ENCODE data around the gene FLNC. TPM values are rescaled to one million over a fixed set of nuclear protein-coding genes. Genes with fewer than 3 reads are reported as not detected.

Gene FLNC
- total and polyA plus RNA-seq, 2 of the 13 experiments (the other 11 are each of a cell fraction or from before 2014, with no cell fraction given) = 0.02 TPM; not detected in 1

GRCh38 chr7:128794436-128794835 is 35.8 kb upstream of the FLNC start:
- CTCF ChIA-PET (ENCODE audit: low intra/inter-chr PET ratio, low total read pairs) = no interaction called here

GRCh38 chr7:128795129-128795528 is 35.1 kb upstream of the FLNC start:
- Histone ChIP-seq H3K4me1 (ENCODE audit: insufficient read depth, low read length) (peaks cover 6% of the 10 kb centered on the region), H3K36me3 (replicated peaks in 1 of 2; ENCODE audit: control insufficient read depth in 1 of 2, insufficient read depth in 2 of 2, low read length in 2 of 2) (no peaks in the 10 kb centered on the region), H3K9me3 (ENCODE audit: low read length) (no peaks in the 10 kb centered on the region), H3K4me3 (replicated peaks in 1 of 3; ENCODE audit: insufficient read depth in 1 of 3, low read depth in 2 of 3, low read length in 3 of 3) (no peak overlapping the region), H3K79me2 (ENCODE audit: insufficient read depth, low read length) (no peaks in the 10 kb centered on the region), H4K20me1 (ENCODE audit: insufficient read depth, low read length) (no peaks in the 10 kb centered on the region), H3K27me3 (ENCODE audit: control insufficient read depth in 1 of 2, insufficient read depth in 2 of 2, low read length in 2 of 2) (peaks cover 7 to 30% of the 10 kb centered on the region in 2 experiments; a peak in 4 of 5 replicates), H3K4me2 (ENCODE audit: low read depth, low read length) (no peak overlapping the region), H3K27ac (ENCODE audit: extremely low read length, insufficient read depth, low read length) (no peak overlapping the region), H2AFZ (ENCODE audit: low read length) (no peak overlapping the region), H3K9ac (ENCODE audit: insufficient read depth, low read depth, low read length) (no peak overlapping the region)
- no TSS peak for BruUV-seq (replicated peaks)
- intact Hi-C loops (cut with micrococcal nuclease; ENCODE audit: unreplicated experiment) = loop anchor here (2.0 kb wide), 1 partner anchor 84 kb away; no protein-coding TSS in a partner anchor
- ChIA-PET POLR2A (no interaction called here), CTCF (ENCODE audit: low intra/inter-chr PET ratio, low total read pairs) (no interaction called here)
- ATAC-seq = no peak
- FAIRE-seq = no peak
- DNase-seq (ENCODE audit: low spot score) = no peak
- WGBS (ENCODE audit: low lambda C conversion rate) = 27% methylated on average over 4 of the region's 4 CpGs
- in situ Hi-C loops (cut with HindIII; ENCODE audit: extremely low pct_ligation_motif_present, low pct_unique_long_range_greater_than_20kb) = no loop called here
- TF ChIP-seq TP53 (CRISPR knock-in tag; conservative IDR thresholded peaks at IDR 0.05) = no peak
- no peak for TF ChIP-seq SIX4 (CRISPR knock-in tag; IDR thresholded peaks at IDR 0.05)
- no peak for TF ChIP-seq GPN1 (CRISPR knock-in tag; IDR thresholded peaks at IDR 0.05; ENCODE audit: borderline replicate concordance)
- no peak for TF ChIP-seq IRF1 (CRISPR knock-in tag; IDR thresholded peaks at IDR 0.05; ENCODE audit: low read depth)
- no peak for TF ChIP-seq NFKBIZ (CRISPR knock-in tag; IDR thresholded peaks at IDR 0.05)
- TF ChIP-seq GABPA (IDR thresholded peaks at IDR 0.05; ENCODE audit: low read depth, low read length) = no peak
- no peak for TF ChIP-seq GABPA (CRISPR knock-in tag; IDR thresholded peaks at IDR 0.05; ENCODE audit: low read depth)
- TF ChIP-seq HOXA9 (CRISPR knock-in tag; IDR thresholded peaks at IDR 0.05; ENCODE audit: borderline replicate concordance) = no peak
- TF ChIP-seq MXI1 (IDR thresholded peaks at IDR 0.05; ENCODE audit: borderline replicate concordance, low read depth, low read length) = no peak
- TF ChIP-seq ZNF709 (CRISPR knock-in tag; IDR thresholded peaks at IDR 0.05) = no peak
- no peak for TF ChIP-seq TEAD3 (CRISPR knock-in tag; optimal IDR thresholded peaks at IDR 0.05; ENCODE audit: borderline replicate concordance)

More at GRCh38 chr7:128794436-128794835, 35.8 kb upstream of the FLNC start:
- Histone ChIP-seq H3K27ac (ENCODE audit: extremely low read length, insufficient read depth, low read length) (no peak overlapping the region), H2AFZ (ENCODE audit: low read length) (no peak overlapping the region), H4K20me1 (ENCODE audit: insufficient read depth, low read length) (no peaks in the 10 kb centered on the region), H3K4me2 (ENCODE audit: low read depth, low read length) (no peak overlapping the region), H3K36me3 (replicated peaks in 1 of 2; ENCODE audit: control insufficient read depth in 1 of 2, insufficient read depth in 2 of 2, low read length in 2 of 2) (no peaks in the 10 kb centered on the region), H3K27me3 (ENCODE audit: control insufficient read depth in 1 of 2, insufficient read depth in 2 of 2, low read length in 2 of 2) (peaks cover 7 to 35% of the 10 kb centered on the region in 2 experiments; a peak in 4 of 5 replicates), H3K4me1 (ENCODE audit: insufficient read depth, low read length) (peaks cover 6% of the 10 kb centered on the region), H3K9ac (ENCODE audit: insufficient read depth, low read depth, low read length) (no peak overlapping the region), H3K9me3 (ENCODE audit: low read length) (no peaks in the 10 kb centered on the region), H3K4me3 (replicated peaks in 1 of 3; ENCODE audit: insufficient read depth in 1 of 3, low read depth in 2 of 3, low read length in 3 of 3) (no peak overlapping the region), H3K79me2 (ENCODE audit: insufficient read depth, low read length) (no peaks in the 10 kb centered on the region)
- ATAC-seq = no peak
- BruUV-seq (replicated peaks) = no TSS peak
- DNase-seq (ENCODE audit: low spot score) = no peak
- WGBS (ENCODE audit: low lambda C conversion rate) = 32% methylated on average over 7 of the region's 8 CpGs
- intact Hi-C loops (cut with micrococcal nuclease; ENCODE audit: unreplicated experiment) (loop anchor here (2.0 kb wide), 1 partner anchor 84 kb away; no protein-coding TSS in a partner anchor), in situ Hi-C loops (cut with HindIII; ENCODE audit: extremely low pct_ligation_motif_present, low pct_unique_long_range_greater_than_20kb) (loop anchor here (5.0 kb wide), 1 partner anchor 88 kb away; no protein-coding TSS in a partner anchor)
- POLR2A ChIA-PET = no interaction called here
- no peak for TF ChIP-seq ZNF589 (CRISPR knock-in tag; conservative IDR thresholded peaks at IDR 0.05)
- TF ChIP-seq DBP (CRISPR knock-in tag; IDR thresholded peaks at IDR 0.05; ENCODE audit: not compliant biosample characterization) = no peak
- TF ChIP-seq HHEX (CRISPR knock-in tag; IDR thresholded peaks at IDR 0.05) = no peak
- no peak for TF ChIP-seq EEA1 (CRISPR knock-in tag; IDR thresholded peaks at IDR 0.05; ENCODE audit: borderline replicate concordance)
- no peak for TF ChIP-seq JUN (CRISPR knock-in tag; IDR thresholded peaks at IDR 0.05)
- no peak for TF ChIP-seq ZNF792 (CRISPR knock-in tag; IDR thresholded peaks at IDR 0.05)
- TF ChIP-seq ATF7-NPFF (CRISPR knock-in tag; IDR thresholded peaks at IDR 0.05; ENCODE audit: low read depth) = no peak
- TF ChIP-seq BCL6 (CRISPR knock-in tag; IDR thresholded peaks at IDR 0.05) = no peak
- TF ChIP-seq MAZ (IDR thresholded peaks at IDR 0.05; ENCODE audit: borderline replicate concordance, low read depth, low read length) = no peak
- TF ChIP-seq MAZ (CRISPR knock-in tag; IDR thresholded peaks at IDR 0.05; ENCODE audit: low read depth) = no peak
- no peak for TF ChIP-seq ONECUT2 (CRISPR knock-in tag; IDR thresholded peaks at IDR 0.05)
- no peak for TF ChIP-seq ZNF253 (CRISPR knock-in tag; IDR thresholded peaks at IDR 0.05; ENCODE audit: borderline replicate concordance)
- no peak for TF ChIP-seq ARNT (IDR thresholded peaks at IDR 0.05)
- no peak for TF ChIP-seq ZNF10 (CRISPR knock-in tag; IDR thresholded peaks at IDR 0.05; ENCODE audit: borderline replicate concordance, low read depth)
- no peak for FAIRE-seq
